A673 (cell line): ENCODE results near the gene CDC42BPA. TPM values are rescaled to one million over a fixed set of nuclear protein-coding genes. Genes with fewer than 3 reads are reported as not detected.

ENCODE experiments used
- BruUV-seq: library from RNA; stranded (reverse); fragments of 400-500 nt; replicated peaks from 2 replicates; lab custom pipeline; 2021; lab: Mats Ljungman, UMichigan
- CTCF ChIA-PET: fragments of 300-600 bp; sonication (Branson Sonifier 250); formaldehyde crosslinking; loops from one replicate; lab custom pipeline; 2022; ENCODE audit warnings: antibody characterized with exemption; lab: Charles Lee
- POLR2A ChIA-PET: fragments of 300-600 bp; sonication (Branson Sonifier 250); formaldehyde crosslinking; loops from one replicate; lab custom pipeline; 2022; ENCODE audit warnings: antibody characterized with exemption; ENCODE audit not compliant: low non-redundant PET; lab: Charles Lee
- DNase-seq: peaks from one replicate; pipeline ENCODE4 v3.0.0-alpha.2; 2015; ENCODE audit warnings: low spot score
- H3K27ac ChIP-seq: fragments of 200-600 bp; sonication (generic); 2 replicates; pipeline ENCODE4 v1.5.1; 2016; ENCODE audit warnings: mixed run types, low read depth, mild to moderate bottlenecking, mixed read lengths, antibody characterized with exemption, low read length; ENCODE audit not compliant: poor library complexity, severe bottlenecking
- H3K27me3 ChIP-seq: fragments of 200-600 bp; sonication (generic); replicated peaks from 2 replicates; pipeline ENCODE4 v1.6.1; 2017; ENCODE audit warnings: mixed run types, low read depth, mild to moderate bottlenecking, mixed read lengths, antibody characterized with exemption, low read length; ENCODE audit not compliant: insufficient read depth, poor library complexity
- H3K36me3 ChIP-seq: fragments of 200-600 bp; sonication (generic); 2 replicates; pipeline ENCODE4 v1.6.1; 2016; ENCODE audit warnings: mixed run types, mild to moderate bottlenecking, mixed read lengths, antibody characterized with exemption, low read length; ENCODE audit not compliant: insufficient read depth, poor library complexity, severe bottlenecking
- H3K4me1 ChIP-seq: fragments of 200-600 bp; sonication (generic); 2 replicates; pipeline ENCODE4 v1.6.1; 2017; ENCODE audit warnings: mixed run types, mild to moderate bottlenecking, mixed read lengths, antibody characterized with exemption, low read length; ENCODE audit not compliant: insufficient read depth, poor library complexity, severe bottlenecking
- H3K4me3 ChIP-seq: fragments of 200-600 bp; sonication (generic); 2 replicates; pipeline ENCODE4 v1.5.1; 2016; ENCODE audit warnings: low read depth, mixed run types, mild to moderate bottlenecking, mixed read lengths, low read length; ENCODE audit not compliant: poor library complexity, severe bottlenecking
- H3K9me3 ChIP-seq: fragments of 200-600 bp; sonication (generic); 2 replicates; pipeline ENCODE4 v1.6.1; 2016; ENCODE audit warnings: mixed run types, low read depth, mild to moderate bottlenecking, mixed read lengths, antibody characterized with exemption, low read length; ENCODE audit not compliant: poor library complexity, severe bottlenecking
- EZH2 ChIP-seq: fragments of 200-600 bp; sonication (generic); IDR thresholded peaks from 2 replicates; pipeline ENCODE4 v1.6.1; 2017; ENCODE audit warnings: borderline replicate concordance, low read depth, mild to moderate bottlenecking, mixed read lengths, antibody characterized with exemption, low read length; ENCODE audit not compliant: poor library complexity, severe bottlenecking
- intact Hi-C: fragments of 100-400 bp; cut with micrococcal nuclease; formaldehyde crosslinking; loops from one replicate; pipeline ENCODE4 v1.10.0; 2022; ENCODE audit not compliant: unreplicated experiment
- total RNA-seq: library from RNA; stranded (reverse); gene quantifications from 2 replicates; pipeline ENCODE4 v1.2.3, GENCODE V29; 2021
- TF ChIP-seq, protein P1 (sequence below): fragments of 300-800, 200-600 bp; sonication (generic); conservative IDR thresholded peaks from 2 replicates; pipeline ENCODE4 v1.5.1; 2017; ENCODE audit warnings: low read depth, mild to moderate bottlenecking, antibody characterized with exemption, low read length, moderate library complexity, mixed read lengths

Gene CDC42BPA
- total RNA-seq, 1 experiment from 2014 or later = 21.7 TPM

DNA sequence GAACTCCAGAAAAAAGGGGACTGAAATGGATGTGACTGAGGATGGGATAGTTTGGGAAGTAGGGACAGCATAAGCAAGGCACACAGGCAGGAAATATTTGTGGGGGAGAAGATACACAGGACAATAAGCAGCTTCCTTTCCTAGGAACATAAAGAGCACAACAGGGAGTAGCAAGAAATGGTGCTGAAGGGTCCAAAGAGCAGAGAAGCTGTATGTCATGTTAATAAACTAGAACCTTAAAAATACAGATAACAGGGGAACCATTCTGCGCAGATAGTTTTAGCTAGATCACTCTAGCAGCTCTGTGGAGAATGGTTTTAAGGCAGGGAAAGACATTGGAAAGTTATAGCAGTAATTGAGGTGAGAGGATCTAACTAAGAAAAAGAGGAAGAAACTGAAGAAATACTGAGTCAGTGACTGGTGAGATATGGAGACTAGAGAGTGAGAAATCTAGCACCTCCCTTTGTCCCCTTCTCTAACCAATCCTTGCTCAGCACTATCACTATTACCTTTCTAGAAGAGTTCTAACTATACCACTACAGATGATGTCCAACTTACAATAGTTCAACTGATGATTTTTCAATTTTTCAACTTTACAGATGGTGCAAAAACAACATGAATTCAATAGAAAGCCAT is 95.0 kb downstream of the CDC42BPA start:
- no peak for DNase-seq
- no peak for TF ChIP-seq EZH2
- TF ChIP-seq, protein P1, sequence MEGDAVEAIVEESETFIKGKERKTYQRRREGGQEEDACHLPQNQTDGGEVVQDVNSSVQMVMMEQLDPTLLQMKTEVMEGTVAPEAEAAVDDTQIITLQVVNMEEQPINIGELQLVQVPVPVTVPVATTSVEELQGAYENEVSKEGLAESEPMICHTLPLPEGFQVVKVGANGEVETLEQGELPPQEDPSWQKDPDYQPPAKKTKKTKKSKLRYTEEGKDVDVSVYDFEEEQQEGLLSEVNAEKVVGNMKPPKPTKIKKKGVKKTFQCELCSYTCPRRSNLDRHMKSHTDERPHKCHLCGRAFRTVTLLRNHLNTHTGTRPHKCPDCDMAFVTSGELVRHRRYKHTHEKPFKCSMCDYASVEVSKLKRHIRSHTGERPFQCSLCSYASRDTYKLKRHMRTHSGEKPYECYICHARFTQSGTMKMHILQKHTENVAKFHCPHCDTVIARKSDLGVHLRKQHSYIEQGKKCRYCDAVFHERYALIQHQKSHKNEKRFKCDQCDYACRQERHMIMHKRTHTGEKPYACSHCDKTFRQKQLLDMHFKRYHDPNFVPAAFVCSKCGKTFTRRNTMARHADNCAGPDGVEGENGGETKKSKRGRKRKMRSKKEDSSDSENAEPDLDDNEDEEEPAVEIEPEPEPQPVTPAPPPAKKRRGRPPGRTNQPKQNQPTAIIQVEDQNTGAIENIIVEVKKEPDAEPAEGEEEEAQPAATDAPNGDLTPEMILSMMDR = no peak
- H3K4me1 ChIP-seq = no peaks in the 10 kb centered on the region
- H3K9me3 ChIP-seq = no peaks in the 10 kb centered on the region
- no peak overlapping the region for H3K27ac ChIP-seq
- intact Hi-C loops = no loop called here
- no peak overlapping the region for H3K4me3 ChIP-seq
- BruUV-seq = no TSS peak
- POLR2A ChIA-PET = no interaction called here
- CTCF ChIA-PET = no interaction called here
- no peaks in the 10 kb centered on the region for H3K27me3 ChIP-seq
- no peaks in the 10 kb centered on the region for H3K36me3 ChIP-seq

DNA sequence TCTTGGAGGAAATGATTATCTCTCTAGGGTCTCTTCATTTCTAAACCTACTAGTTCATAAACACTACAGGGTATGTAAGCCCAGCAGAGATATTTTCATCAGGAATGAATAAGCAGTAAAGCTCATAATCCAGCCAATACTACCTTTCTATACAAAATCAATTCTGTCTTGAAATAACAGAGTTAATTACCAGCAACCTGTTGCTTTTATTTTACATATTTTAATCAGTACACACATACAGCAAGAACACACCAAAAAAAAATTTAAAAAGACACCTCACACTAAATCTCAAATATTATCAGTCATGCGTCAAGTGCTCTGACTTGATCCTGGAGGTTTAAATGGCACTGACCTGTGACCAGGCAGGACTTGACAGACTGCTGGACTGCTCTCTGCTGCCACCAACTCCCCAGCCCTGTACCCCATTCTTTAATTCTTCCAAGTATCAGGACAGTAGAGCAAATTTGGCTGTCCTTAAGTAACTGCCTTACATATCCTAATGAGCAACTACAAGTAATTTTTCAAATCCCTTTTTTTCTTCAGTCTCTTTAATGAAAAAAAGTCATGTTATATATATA is 98.5 kb downstream of the CDC42BPA start:
- no peak for DNase-seq
- H3K27me3 ChIP-seq = no peaks in the 10 kb centered on the region

DNA sequence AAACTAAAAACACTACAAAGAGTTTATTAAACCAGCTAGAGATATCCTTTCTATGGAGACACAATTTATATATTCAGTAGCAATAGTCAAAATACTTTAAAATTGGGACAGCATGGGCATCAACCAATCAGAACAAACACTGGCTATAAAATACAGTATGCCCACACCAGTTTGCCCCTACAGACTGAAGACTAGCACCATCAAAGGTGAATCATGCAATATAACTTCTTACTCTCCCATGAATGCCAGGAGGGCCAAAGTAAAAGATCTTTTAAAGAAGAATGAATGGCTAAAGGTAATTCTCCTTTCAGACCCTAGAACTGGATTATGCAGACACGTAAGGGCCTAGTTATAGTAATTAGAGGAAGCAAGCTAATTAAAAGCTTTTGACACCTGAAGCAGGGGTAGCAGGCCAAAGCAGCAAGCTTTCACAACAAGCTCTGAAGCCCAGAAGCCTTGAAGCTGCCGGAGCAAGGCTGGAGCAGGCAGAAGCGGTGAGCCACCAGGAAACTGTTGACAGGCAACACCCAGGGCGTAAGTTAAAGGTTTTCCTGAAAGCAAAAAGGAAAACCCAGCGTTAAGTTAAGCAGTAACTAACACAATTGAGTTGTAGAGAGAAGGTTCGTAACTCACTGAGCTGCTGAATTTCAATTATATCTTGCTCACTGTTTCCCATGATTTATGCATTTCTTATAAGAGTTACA is 99.3 kb downstream of the CDC42BPA start:
- no peaks in the 10 kb centered on the region for H3K36me3 ChIP-seq
- no peaks in the 10 kb centered on the region for H3K9me3 ChIP-seq
- BruUV-seq = no TSS peak
- TF ChIP-seq, protein P1 = no peak
- no peak for TF ChIP-seq EZH2
- no peak overlapping the region for H3K4me3 ChIP-seq
- no peak for DNase-seq
- H3K27me3 ChIP-seq = no peaks in the 10 kb centered on the region
- no peak overlapping the region for H3K27ac ChIP-seq
- POLR2A ChIA-PET = no interaction called here
- CTCF ChIA-PET = no interaction called here
- intact Hi-C loops = no loop called here
- no peaks in the 10 kb centered on the region for H3K4me1 ChIP-seq

More for the DNA sequence above, 98.5 kb downstream of the CDC42BPA start:
- BruUV-seq = no TSS peak
- Histone ChIP-seq H3K4me1 (no peaks in the 10 kb centered on the region), H3K27ac (no peak overlapping the region), H3K36me3 (no peaks in the 10 kb centered on the region), H3K4me3 (no peak overlapping the region), H3K9me3 (no peaks in the 10 kb centered on the region)
- CTCF ChIA-PET = no interaction called here
- POLR2A ChIA-PET = no interaction called here
- intact Hi-C loops = no loop called here
- TF ChIP-seq, protein P1 = no peak
- no peak for TF ChIP-seq EZH2
